HL-60 (cell line): ENCODE measurements around the gene FIGN.

Source experiments
- POLR2AphosphoS5 ChIP-seq: IDR thresholded peaks from 2 replicates; pipeline ENCODE4 v1.6.1; 2012; ENCODE audit warnings: low read depth
- REST ChIP-seq: IDR thresholded peaks from 2 replicates; pipeline ENCODE4 v1.6.1; 2012; ENCODE audit warnings: low read depth; ENCODE audit not compliant: insufficient replicate concordance
- SPI1 ChIP-seq: IDR thresholded peaks from 2 replicates; pipeline ENCODE4 v1.6.1; 2012; ENCODE audit warnings: low read depth, mild to moderate bottlenecking, borderline replicate concordance
- TF ChIP-seq, protein P1 (sequence below): IDR thresholded peaks from one replicate; pipeline ENCODE4 v1.5.1; 2011; ENCODE audit warnings: low read length, control low read depth, inconsistent platforms; ENCODE audit not compliant: insufficient read depth

DNA sequence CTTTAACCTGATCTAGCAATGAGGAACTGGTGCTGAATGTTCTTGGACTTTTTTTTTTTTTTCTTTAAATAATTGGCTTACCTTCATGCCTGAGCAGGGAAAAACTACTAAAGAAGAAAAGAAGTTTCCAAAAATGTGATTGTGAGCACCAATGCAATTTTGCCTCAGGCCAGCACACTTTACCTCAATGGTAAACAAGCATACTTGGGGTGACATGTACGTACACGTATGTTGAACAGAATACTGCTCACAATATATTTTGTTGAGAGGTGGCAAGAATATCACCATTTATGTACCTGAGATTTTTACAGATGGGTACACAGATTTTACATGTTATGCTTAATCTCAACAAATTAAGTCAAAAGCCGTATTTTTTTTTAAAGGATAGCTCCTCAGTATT, 144.3 kb downstream of the FIGN start:
- TF ChIP-seq, protein P1, sequence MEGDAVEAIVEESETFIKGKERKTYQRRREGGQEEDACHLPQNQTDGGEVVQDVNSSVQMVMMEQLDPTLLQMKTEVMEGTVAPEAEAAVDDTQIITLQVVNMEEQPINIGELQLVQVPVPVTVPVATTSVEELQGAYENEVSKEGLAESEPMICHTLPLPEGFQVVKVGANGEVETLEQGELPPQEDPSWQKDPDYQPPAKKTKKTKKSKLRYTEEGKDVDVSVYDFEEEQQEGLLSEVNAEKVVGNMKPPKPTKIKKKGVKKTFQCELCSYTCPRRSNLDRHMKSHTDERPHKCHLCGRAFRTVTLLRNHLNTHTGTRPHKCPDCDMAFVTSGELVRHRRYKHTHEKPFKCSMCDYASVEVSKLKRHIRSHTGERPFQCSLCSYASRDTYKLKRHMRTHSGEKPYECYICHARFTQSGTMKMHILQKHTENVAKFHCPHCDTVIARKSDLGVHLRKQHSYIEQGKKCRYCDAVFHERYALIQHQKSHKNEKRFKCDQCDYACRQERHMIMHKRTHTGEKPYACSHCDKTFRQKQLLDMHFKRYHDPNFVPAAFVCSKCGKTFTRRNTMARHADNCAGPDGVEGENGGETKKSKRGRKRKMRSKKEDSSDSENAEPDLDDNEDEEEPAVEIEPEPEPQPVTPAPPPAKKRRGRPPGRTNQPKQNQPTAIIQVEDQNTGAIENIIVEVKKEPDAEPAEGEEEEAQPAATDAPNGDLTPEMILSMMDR = no peak
- no peak for TF ChIP-seq REST
- TF ChIP-seq POLR2AphosphoS5 = no peak
- no peak for TF ChIP-seq SPI1
